IMR-90 (cell line): ENCODE data around the gene PIP5K1C. TPM values are rescaled to one million over a fixed set of nuclear protein-coding genes. Genes with fewer than 3 reads are reported as not detected.
A peak's percentile ranks its signal among the peaks of the same experiment; 100 is the strongest.

Experiments used
- ATAC-seq: fragments of 200-7000 bp; cut with Tn5 transposase; 2 replicates; pipeline ENCODE4 v1.9.1; 2020; ENCODE audit warnings: low read depth, mild to moderate bottlenecking, moderate library complexity
- BruUV-seq: library from RNA; stranded (reverse); fragments of 400-500 nt; replicated peaks from 2 replicates; lab custom pipeline; 2021; lab: Mats Ljungman, UMichigan
- CTCF ChIA-PET: fragments of 300-600 bp; formaldehyde crosslinking; extraction: SDS; loops from one replicate; lab custom pipeline; 2021; ENCODE audit warnings: antibody characterized with exemption; lab: Yijun Ruan, JAX
- POLR2A ChIA-PET: fragments of 300-600 bp; sonication (Branson Sonifier 250); formaldehyde crosslinking; loops from one replicate; lab custom pipeline; 2022; ENCODE audit warnings: antibody characterized with exemption; ENCODE audit not compliant: unreplicated experiment; lab: Charles Lee
- DNase-seq: peaks from one replicate; pipeline ENCODE4 v3.0.0; 2013
- H2AFZ ChIP-seq: replicated peaks from 2 replicates; pipeline ENCODE3; 2013; ENCODE audit warnings: low read length, mild to moderate bottlenecking; ENCODE audit not compliant: poor library complexity
- H2AK5ac ChIP-seq: 2 replicates; pipeline ENCODE4 v1.6.1; 2013; ENCODE audit warnings: low read depth, low read length, inconsistent platforms
- H2AK9ac ChIP-seq: replicated peaks from 2 replicates; pipeline ENCODE3; 2013; ENCODE audit warnings: mild to moderate bottlenecking, low read depth, low read length, moderate library complexity; ENCODE audit not compliant: poor library complexity
- H2BK120ac ChIP-seq: 2 replicates; pipeline ENCODE4 v1.6.1; 2013; ENCODE audit warnings: low read depth, low read length, inconsistent platforms
- H2BK15ac ChIP-seq: 3 replicates; pipeline ENCODE4 v1.6.1; 2013; ENCODE audit warnings: low read depth, low read length, inconsistent platforms
- H2BK20ac ChIP-seq: 2 replicates; pipeline ENCODE4 v1.6.1; 2013; ENCODE audit warnings: low read depth, mild to moderate bottlenecking, inconsistent platforms, low read length, moderate library complexity
- H2BK5ac ChIP-seq: 2 replicates; pipeline ENCODE4 v1.6.1; 2013; ENCODE audit warnings: mild to moderate bottlenecking, low read depth, low read length, inconsistent platforms; ENCODE audit not compliant: poor library complexity, severe bottlenecking
- H3K14ac ChIP-seq: replicated peaks from 2 replicates; pipeline ENCODE4 v1.6.1; 2013; ENCODE audit warnings: low read depth, low read length, inconsistent platforms
- H3K18ac ChIP-seq: 2 replicates; pipeline ENCODE4 v1.6.1; 2013; ENCODE audit warnings: low read depth, low read length, control low read depth
- H3K23ac ChIP-seq: 2 replicates; pipeline ENCODE4 v1.6.1; 2013; ENCODE audit warnings: low read depth, low read length, inconsistent platforms
- H3K27ac ChIP-seq: 2 replicates; pipeline ENCODE4 v1.5.1; 2013; ENCODE audit warnings: mild to moderate bottlenecking, control low read depth, low read length; ENCODE audit not compliant: insufficient read depth
- H3K27me3 ChIP-seq: 2 replicates; pipeline ENCODE4 v1.6.1; 2013; ENCODE audit warnings: low read length; ENCODE audit not compliant: control insufficient read depth, insufficient read depth
- H3K36me3 ChIP-seq: 2 replicates; pipeline ENCODE4 v1.6.1; 2013; ENCODE audit warnings: low read length, mixed read lengths; ENCODE audit not compliant: control insufficient read depth, insufficient read depth
- H3K4ac ChIP-seq: 2 replicates; pipeline ENCODE4 v1.6.1; 2013; ENCODE audit warnings: low read depth, low read length, inconsistent platforms
- H3K4me1 ChIP-seq: 2 replicates; pipeline ENCODE4 v1.6.1; 2013; ENCODE audit warnings: low read length, mixed read lengths; ENCODE audit not compliant: control insufficient read depth, insufficient read depth
- H3K4me2 ChIP-seq: 2 replicates; pipeline ENCODE4 v1.6.1; 2013; ENCODE audit warnings: low read depth, mild to moderate bottlenecking, control low read depth, low read length, moderate library complexity
- H3K4me3 ChIP-seq: 2 replicates; pipeline ENCODE4 v1.5.1; 2013; ENCODE audit warnings: low read depth, mild to moderate bottlenecking, control low read depth, low read length, moderate library complexity; ENCODE audit not compliant: insufficient read depth
- H3K56ac ChIP-seq: 2 replicates; pipeline ENCODE4 v1.6.1; 2013; ENCODE audit warnings: low read length, inconsistent platforms; ENCODE audit not compliant: insufficient read depth; ENCODE audit errors: extremely low read depth
- H3K79me1 ChIP-seq, 2 experiments: 2 replicates each; pipeline ENCODE4 v1.6.1; 2013; ENCODE audit warnings: low read length in 2 of 2, inconsistent platforms in 1 of 2, low read depth in 1 of 2
- H3K9ac ChIP-seq: 2 replicates; pipeline ENCODE4 v1.6.1; 2013; ENCODE audit warnings: low read depth, low read length, control low read depth
- H3K9me1 ChIP-seq: 2 replicates; pipeline ENCODE4 v1.6.1; 2013; ENCODE audit warnings: low read length, inconsistent platforms; ENCODE audit not compliant: insufficient read depth
- H3K9me3 ChIP-seq: 2 replicates; pipeline ENCODE4 v1.6.1; 2013; ENCODE audit warnings: low read length; ENCODE audit not compliant: control insufficient read depth, insufficient read depth
- H4K20me1 ChIP-seq: 2 replicates; pipeline ENCODE4 v1.6.1; 2013; ENCODE audit warnings: low read length, inconsistent platforms; ENCODE audit not compliant: insufficient read depth
- H4K5ac ChIP-seq: 2 replicates; pipeline ENCODE4 v1.6.1; 2013; ENCODE audit warnings: mild to moderate bottlenecking, low read depth, low read length, control low read depth
- H4K8ac ChIP-seq, 2 experiments: 2 replicates each; pipeline ENCODE4 v1.6.1; 2013; ENCODE audit warnings: low read depth in 2 of 2, low read length in 2 of 2, control low read depth in 1 of 2, inconsistent platforms in 1 of 2
- H4K91ac ChIP-seq: 2 replicates; pipeline ENCODE4 v1.6.1; 2013; ENCODE audit warnings: low read depth, low read length, inconsistent platforms; ENCODE audit not compliant: insufficient read depth
- BHLHE40 ChIP-seq: fragments of 150-350 bp; IDR thresholded peaks from 2 replicates; pipeline ENCODE4 v1.6.1; 2016; ENCODE audit warnings: mild to moderate bottlenecking, low read depth, low read length
- CEBPB ChIP-seq: IDR thresholded peaks from 2 replicates; pipeline ENCODE4 v1.6.1; 2012; ENCODE audit warnings: low read depth, low read length, improper control_type of control experiment
- CHD1 ChIP-seq: IDR thresholded peaks from 2 replicates; pipeline ENCODE4 v1.6.1; 2012; ENCODE audit warnings: low read depth, low read length, improper control_type of control experiment
- CTCF ChIP-seq: conservative IDR thresholded peaks from 2 replicates; pipeline ENCODE4 v1.5.1; 2012; ENCODE audit warnings: mild to moderate bottlenecking, low read depth, low read length, improper control_type of control experiment
- ELK1 ChIP-seq: fragments of 150-350 bp; IDR thresholded peaks from 2 replicates; pipeline ENCODE4 v1.6.1; 2016; ENCODE audit warnings: low read depth, mild to moderate bottlenecking, low read length, moderate library complexity, borderline replicate concordance
- FOS ChIP-seq: fragments of 150-350 bp; IDR thresholded peaks from 2 replicates; pipeline ENCODE4 v1.6.1; 2016; ENCODE audit warnings: low read depth, low read length
- MAFK ChIP-seq: IDR thresholded peaks from 2 replicates; pipeline ENCODE4 v1.6.1; 2012; ENCODE audit warnings: low read depth, low read length, improper control_type of control experiment
- MAZ ChIP-seq: IDR thresholded peaks from 2 replicates; pipeline ENCODE4 v1.6.1; 2012; ENCODE audit warnings: low read depth, mild to moderate bottlenecking, low read length, improper control_type of control experiment, moderate library complexity, borderline replicate concordance
- MXI1 ChIP-seq: IDR thresholded peaks from 2 replicates; pipeline ENCODE4 v1.6.1; 2012; ENCODE audit warnings: low read depth, mild to moderate bottlenecking, low read length, moderate library complexity, borderline replicate concordance
- NFE2L2 ChIP-seq: fragments of 150-350 bp; IDR thresholded peaks from 2 replicates; pipeline ENCODE4 v1.6.1; 2016; ENCODE audit warnings: low read depth, mild to moderate bottlenecking, low read length
- POLR2A ChIP-seq: IDR thresholded peaks from 2 replicates; pipeline ENCODE4 v1.6.1; 2012; ENCODE audit warnings: mild to moderate bottlenecking, low read depth, low read length
- RAD21 ChIP-seq: IDR thresholded peaks from 2 replicates; pipeline ENCODE4 v1.6.1; 2012; ENCODE audit warnings: low read length, improper control_type of control experiment
- RCOR1 ChIP-seq: IDR thresholded peaks from 2 replicates; pipeline ENCODE4 v1.6.1; 2012; ENCODE audit warnings: mild to moderate bottlenecking, low read length, improper control_type of control experiment; ENCODE audit not compliant: insufficient replicate concordance
- RFX5 ChIP-seq: IDR thresholded peaks from 2 replicates; pipeline ENCODE4 v1.8.0; 2012; ENCODE audit warnings: low read depth, mild to moderate bottlenecking, low read length, moderate library complexity
- SMC3 ChIP-seq: fragments of 150-350 bp; IDR thresholded peaks from 2 replicates; pipeline ENCODE4 v1.6.1; 2016; ENCODE audit warnings: low read depth, mild to moderate bottlenecking, antibody characterized with exemption, low read length, moderate library complexity
- USF2 ChIP-seq: fragments of 150-350 bp; IDR thresholded peaks from 2 replicates; pipeline ENCODE4 v1.6.1; 2017; ENCODE audit warnings: mild to moderate bottlenecking, antibody characterized with exemption, low read length, low read depth
- WGBS, 2 experiments: methylation state at CpG; one replicate each; pipeline versions ENCODE4 v1.1.5 to v1.1.7; 2013; ENCODE audit warnings: missing lambda C conversion rate in 2 of 2; ENCODE audit not compliant: insufficient read length in 1 of 2; ENCODE audit errors: extremely low coverage in 2 of 2; 5-methylcytosine and 5-hydroxymethylcytosine counted together
- dilution Hi-C: fragments of 300-500 bp; cut with HindIII; formaldehyde crosslinking; loops from one replicate; pipeline ENCODE4 v1.14.3; 2018; ENCODE audit warnings: low sequenced_read_pairs; ENCODE audit not compliant: unreplicated experiment
- in situ Hi-C: fragments of 300-500 bp; cut with MboI; formaldehyde crosslinking; loops from 3 replicates; pipeline ENCODE4 v1.14.3; 2019; ENCODE audit warnings: low sequenced_read_pairs, inconsistent platforms, mixed read lengths
- intact Hi-C: fragments of 100-400 bp; cut with micrococcal nuclease; formaldehyde crosslinking; loops from 2 replicates; pipeline ENCODE4 v1.10.0; 2022
- polyA plus RNA-seq, 3 experiments: library from polyadenylated mRNA; depleted of rRNA; stranded (reverse); fragments of >200 nt; gene quantifications; 2 replicates each; pipeline ENCODE4 v1.2.3, GENCODE V29; 2012; ENCODE audit warnings: low replicate concordance in 1 of 3
- total RNA-seq: library from RNA; depleted of rRNA; stranded (reverse); fragments of >200 nt; gene quantifications from 2 replicates; pipeline ENCODE4 v1.2.3, GENCODE V29; 2012

PIP5K1C gene
- total and polyA plus RNA-seq, 2 of the 4 experiments (the other 2 are of a cell fraction): 13.6 to 23.3 TPM

- Histone ChIP-seq H4K91ac (no peak overlapping the region), H3K23ac (no peak overlapping the region), H3K4ac (no peak overlapping the region), H3K4me3 (no peak overlapping the region), H3K14ac (no peak overlapping the region), H3K36me3 (peaks cover 11% of the 10 kb centered on the region), H3K27me3 (no peaks in the 10 kb centered on the region), H2BK120ac (no peak overlapping the region), H2AK5ac (no peak overlapping the region), H2BK15ac (no peak overlapping the region), H4K20me1 (peaks cover 91% of the 10 kb centered on the region), H3K18ac (no peak overlapping the region), H3K4me2 (no peak overlapping the region), H3K9me1 (peaks cover 6% of the 10 kb centered on the region), H3K9ac (no peak overlapping the region), H2BK20ac (no peak overlapping the region), H3K79me1 (peaks cover 20 to 66% of the 10 kb centered on the region in 2 experiments), H2BK5ac (no peak overlapping the region), H2AFZ (peak overlapping the region; percentile 7), H3K56ac (no peak overlapping the region), H3K4me1 (peaks cover under 1% of the 10 kb centered on the region; the same call in 1 of the 2 replicates), H2AK9ac (no peak overlapping the region), H3K9me3 (no peaks in the 10 kb centered on the region), H4K8ac (no peak overlapping the region), H3K27ac (no peak overlapping the region), H4K5ac (no peak overlapping the region)
- dilution Hi-C loops (no loop called here), intact Hi-C loops (no loop called here), in situ Hi-C loops (no loop called here)
- ATAC-seq (no peak), DNase-seq (no peak)
- 92% methylated on average over 9 of the region's 18 CpGs; no CpG with 5 or more reads in 1 of the 2 experiments for WGBS, 2 experiments
- POLR2A ChIA-PET: no interaction called here
- TF ChIP-seq POLR2A (no peak), RAD21 (no peak), CEBPB (no peak), FOS (no peak), ELK1 (no peak), SMC3 (no peak), CTCF (no peak), MAZ (no peak), CHD1 (no peak), MAFK (no peak), USF2 (no peak), RCOR1 (no peak), BHLHE40 (no peak), RFX5 (no peak), NFE2L2 (no peak), MXI1 (no peak)
- BruUV-seq: no TSS peak
- CTCF ChIA-PET: no interaction called here
These were observed 8.5 kb downstream of the PIP5K1C start for GRCh38 chr19:3691726-3692125.
